ENCODE data around the gene CCR6. TPM values are rescaled to one million over a fixed set of nuclear protein-coding genes. Genes with fewer than 3 reads are reported as not detected.

Gene CCR6
- total and polyA plus RNA-seq, 4 donors = 0.16 to 0.39 (median 0.32) TPM

GRCh38 chr6:167103041-167103891, 19.6 kb upstream of the CCR6 start:
- H3K9me3 ChIP-seq (ENCODE audit: control insufficient read depth in 4 of 4, insufficient read depth in 3 of 4, low read length in 3 of 4) = no peaks in the 10 kb centered on the region
- no peak for TF ChIP-seq CTCF (IDR thresholded peaks at IDR 0.05; ENCODE audit: control extremely low read depth, extremely low read depth)
- H3K9ac ChIP-seq (ENCODE audit: insufficient read depth in 1 of 2, low read length in 2 of 2) = no peak overlapping the region
- no peak overlapping the region for H3K27ac ChIP-seq (ENCODE audit: low read depth in 1 of 2, low read length in 1 of 2)
- no peak overlapping the region for H3K4me3 ChIP-seq
- 75 to 79% methylated on average over 11 of the region's 11 CpGs for WGBS, 2 donors
- H3K36me3 ChIP-seq (ENCODE audit: control insufficient read depth in 4 of 4, insufficient read depth in 4 of 4, low read length in 4 of 4) = no peaks in the 10 kb centered on the region
- H3K4me1 ChIP-seq (ENCODE audit: control insufficient read depth in 5 of 5, insufficient read depth in 5 of 5, low read length in 5 of 5) = no peaks in the 10 kb centered on the region
- DNase-seq (no peak), ATAC-seq (ENCODE audit: insufficient read depth, low FRiP score) (no peak)
- H3K27me3 ChIP-seq (ENCODE audit: control insufficient read depth in 3 of 3, insufficient read depth in 3 of 3, low read length in 2 of 3) = no peaks in the 10 kb centered on the region

GRCh38 chr6:167104388-167104787, 18.5 kb upstream of the CCR6 start:
- no peaks in the 10 kb centered on the region for H3K36me3 ChIP-seq (ENCODE audit: control insufficient read depth in 4 of 4, insufficient read depth in 4 of 4, low read length in 4 of 4)
- H3K27me3 ChIP-seq (ENCODE audit: control insufficient read depth in 3 of 3, insufficient read depth in 3 of 3, low read length in 2 of 3) = no peaks in the 10 kb centered on the region
- no peak overlapping the region for H3K9ac ChIP-seq (ENCODE audit: insufficient read depth in 1 of 2, low read length in 2 of 2)
- ATAC-seq (ENCODE audit: insufficient read depth, low FRiP score) (no peak), DNase-seq (no peak)
- TF ChIP-seq CTCF (IDR thresholded peaks at IDR 0.05; ENCODE audit: control extremely low read depth, extremely low read depth) = no peak
- H3K27ac ChIP-seq (ENCODE audit: low read depth in 1 of 2, low read length in 1 of 2) = no peak overlapping the region
- H3K4me1 ChIP-seq (ENCODE audit: control insufficient read depth in 5 of 5, insufficient read depth in 5 of 5, low read length in 5 of 5) = no peaks in the 10 kb centered on the region
- 92 to 93% methylated on average over 3 of the region's 3 CpGs for WGBS, 2 donors
- no peak overlapping the region for H3K4me3 ChIP-seq
- H3K9me3 ChIP-seq (ENCODE audit: control insufficient read depth in 4 of 4, insufficient read depth in 3 of 4, low read length in 3 of 4) = no peaks in the 10 kb centered on the region

- ATAC-seq (ENCODE audit: insufficient read depth, low FRiP score) (no peak), DNase-seq (no peak)
- H3K27ac ChIP-seq (ENCODE audit: low read depth in 1 of 2, low read length in 1 of 2) = no peak overlapping the region
- H3K9ac ChIP-seq (ENCODE audit: insufficient read depth in 1 of 2, low read length in 2 of 2) = no peak overlapping the region
- H3K4me1 ChIP-seq (ENCODE audit: control insufficient read depth in 5 of 5, insufficient read depth in 5 of 5, low read length in 5 of 5) = no peaks in the 10 kb centered on the region
- no peaks in the 10 kb centered on the region for H3K36me3 ChIP-seq (ENCODE audit: control insufficient read depth in 4 of 4, insufficient read depth in 4 of 4, low read length in 4 of 4)
- no peaks in the 10 kb centered on the region for H3K27me3 ChIP-seq (ENCODE audit: control insufficient read depth in 3 of 3, insufficient read depth in 3 of 3, low read length in 2 of 3)
- no peaks in the 10 kb centered on the region for H3K9me3 ChIP-seq (ENCODE audit: control insufficient read depth in 4 of 4, insufficient read depth in 3 of 4, low read length in 3 of 4)
- no peak overlapping the region for H3K4me3 ChIP-seq
- TF ChIP-seq CTCF (IDR thresholded peaks at IDR 0.05; ENCODE audit: control extremely low read depth, extremely low read depth) = no peak
- 93 to 94% methylated on average over 6 of the region's 6 CpGs for WGBS, 2 donors
Measured at GRCh38 chr6:167105060-167105459, 17.8 kb upstream of the CCR6 start.

Data from lung (tissue), 12 donors.